Measurements from ENCODE around the gene CHST6. TPM values are rescaled to one million over a fixed set of nuclear protein-coding genes. Genes with fewer than 3 reads are reported as not detected.
"Not testable (repeated sequence)": the region's sequence is repeated elsewhere in the genome, so short reads cannot be mapped to it uniquely, and the experiment has no call there.

The CHST6 gene
- total and polyA plus RNA-seq, 2 donors (not counting 1 experiment from before 2014, with no cell fraction given), result 0.02 to 0.17 TPM

- no peaks in the 10 kb centered on the region for H3K36me3 ChIP-seq (ENCODE audit: control insufficient read depth, insufficient read depth, low read length)
- peaks cover 39% of the 10 kb centered on the region for H3K79me2 ChIP-seq (ENCODE audit: control insufficient read depth, insufficient read depth, low read length)
- H2AFZ ChIP-seq (ENCODE audit: low read length), result no peak overlapping the region
- no peaks in the 10 kb centered on the region for H3K9me3 ChIP-seq (ENCODE audit: control insufficient read depth, insufficient read depth, low read depth, low read length)
- H3K27ac ChIP-seq (ENCODE audit: insufficient read depth, low read length), result no peak overlapping the region
- H3K4me1 ChIP-seq (ENCODE audit: control insufficient read depth, extremely low read depth, insufficient read depth, low read length), result no peaks in the 10 kb centered on the region
- TF ChIP-seq CTCF (conservative IDR thresholded peaks at IDR 0.05 in 1 of 2, IDR thresholded peaks at IDR 0.05 in 1 of 2; ENCODE audit: low read depth in 1 of 2, low read length in 2 of 2) (no peak), EZH2 (IDR thresholded peaks at IDR 0.05; ENCODE audit: low read length, missing control alignments) (no peak)
- H3K4me2 ChIP-seq (ENCODE audit: extremely low read depth, insufficient read depth, low read length), result no peak overlapping the region
- no peaks in the 10 kb centered on the region for H3K27me3 ChIP-seq (ENCODE audit: control insufficient read depth, insufficient read depth, low read length)
- H4K20me1 ChIP-seq (ENCODE audit: control insufficient read depth, extremely low read depth, insufficient read depth, low read length), result no peaks in the 10 kb centered on the region
- no peak for DNase-seq (ENCODE audit: low read depth in 2 of 2)
- no peak overlapping the region for H3K4me3 ChIP-seq (replicated peaks in 1 of 4; ENCODE audit: control extremely low read depth in 1 of 4, insufficient read depth in 1 of 4, low read depth in 3 of 4, low read length in 4 of 4)
- no peak overlapping the region for H3K9ac ChIP-seq (ENCODE audit: insufficient read depth, low read length)
Observed at GRCh38 chr16:75456971-75457370, 38.3 kb downstream of the CHST6 start.

- not testable (repeated sequence) for H4K20me1 ChIP-seq (ENCODE audit: control insufficient read depth, extremely low read depth, insufficient read depth, low read length); H3K4me1 ChIP-seq (ENCODE audit: control insufficient read depth, extremely low read depth, insufficient read depth, low read length); H2AFZ ChIP-seq (ENCODE audit: low read length); H3K9ac ChIP-seq (ENCODE audit: insufficient read depth, low read length); H3K4me3 ChIP-seq (replicated peaks in 1 of 4; ENCODE audit: control extremely low read depth in 1 of 4, insufficient read depth in 1 of 4, low read depth in 3 of 4, low read length in 4 of 4); H3K4me2 ChIP-seq (ENCODE audit: extremely low read depth, insufficient read depth, low read length); H3K27ac ChIP-seq (ENCODE audit: insufficient read depth, low read length); H3K27me3 ChIP-seq (ENCODE audit: control insufficient read depth, insufficient read depth, low read length); H3K36me3 ChIP-seq (ENCODE audit: control insufficient read depth, insufficient read depth, low read length); DNase-seq (ENCODE audit: low read depth in 2 of 2); H3K9me3 ChIP-seq (ENCODE audit: control insufficient read depth, insufficient read depth, low read depth, low read length)
- H3K79me2 ChIP-seq (ENCODE audit: control insufficient read depth, insufficient read depth, low read length), result peaks cover 34% of the 10 kb centered on the region
Observed at GRCh38 chr16:75456486-75456885, 38.8 kb downstream of the CHST6 start.

- no peaks in the 10 kb centered on the region for H3K36me3 ChIP-seq (ENCODE audit: control insufficient read depth, insufficient read depth, low read length)
- H3K9me3 ChIP-seq (ENCODE audit: control insufficient read depth, insufficient read depth, low read depth, low read length), result no peaks in the 10 kb centered on the region
- DNase-seq (ENCODE audit: low read depth in 2 of 2), result no peak
- no peak overlapping the region for H3K27ac ChIP-seq (ENCODE audit: insufficient read depth, low read length)
- H2AFZ ChIP-seq (ENCODE audit: low read length), result no peak overlapping the region
- no peak overlapping the region for H3K4me3 ChIP-seq (replicated peaks in 1 of 4; ENCODE audit: control extremely low read depth in 1 of 4, insufficient read depth in 1 of 4, low read depth in 3 of 4, low read length in 4 of 4)
- no peaks in the 10 kb centered on the region for H4K20me1 ChIP-seq (ENCODE audit: control insufficient read depth, extremely low read depth, insufficient read depth, low read length)
- no peaks in the 10 kb centered on the region for H3K27me3 ChIP-seq (ENCODE audit: control insufficient read depth, insufficient read depth, low read length)
- H3K4me1 ChIP-seq (ENCODE audit: control insufficient read depth, extremely low read depth, insufficient read depth, low read length), result no peaks in the 10 kb centered on the region
- H3K79me2 ChIP-seq (ENCODE audit: control insufficient read depth, insufficient read depth, low read length), result peaks cover 30% of the 10 kb centered on the region
- no peak for TF ChIP-seq EZH2 (IDR thresholded peaks at IDR 0.05; ENCODE audit: low read length, missing control alignments)
- no peak for TF ChIP-seq CTCF (conservative IDR thresholded peaks at IDR 0.05 in 1 of 2, IDR thresholded peaks at IDR 0.05 in 1 of 2; ENCODE audit: low read depth in 1 of 2, low read length in 2 of 2)
- H3K4me2 ChIP-seq (ENCODE audit: extremely low read depth, insufficient read depth, low read length), result no peak overlapping the region
- no peak overlapping the region for H3K9ac ChIP-seq (ENCODE audit: insufficient read depth, low read length)
Observed at GRCh38 chr16:75455677-75456076, 39.6 kb downstream of the CHST6 start.

All from fibroblast of lung (primary cell).